NCI-H748 treated with DMSO at 0.1 percent for 48 hours (cell line): ENCODE measurements around the gene MATK.

Experiments
- DNase-seq: peaks from one replicate; lab custom pipeline; 2025; lab: John Stamatoyannopoulos, UW

MATK gene

DNA sequence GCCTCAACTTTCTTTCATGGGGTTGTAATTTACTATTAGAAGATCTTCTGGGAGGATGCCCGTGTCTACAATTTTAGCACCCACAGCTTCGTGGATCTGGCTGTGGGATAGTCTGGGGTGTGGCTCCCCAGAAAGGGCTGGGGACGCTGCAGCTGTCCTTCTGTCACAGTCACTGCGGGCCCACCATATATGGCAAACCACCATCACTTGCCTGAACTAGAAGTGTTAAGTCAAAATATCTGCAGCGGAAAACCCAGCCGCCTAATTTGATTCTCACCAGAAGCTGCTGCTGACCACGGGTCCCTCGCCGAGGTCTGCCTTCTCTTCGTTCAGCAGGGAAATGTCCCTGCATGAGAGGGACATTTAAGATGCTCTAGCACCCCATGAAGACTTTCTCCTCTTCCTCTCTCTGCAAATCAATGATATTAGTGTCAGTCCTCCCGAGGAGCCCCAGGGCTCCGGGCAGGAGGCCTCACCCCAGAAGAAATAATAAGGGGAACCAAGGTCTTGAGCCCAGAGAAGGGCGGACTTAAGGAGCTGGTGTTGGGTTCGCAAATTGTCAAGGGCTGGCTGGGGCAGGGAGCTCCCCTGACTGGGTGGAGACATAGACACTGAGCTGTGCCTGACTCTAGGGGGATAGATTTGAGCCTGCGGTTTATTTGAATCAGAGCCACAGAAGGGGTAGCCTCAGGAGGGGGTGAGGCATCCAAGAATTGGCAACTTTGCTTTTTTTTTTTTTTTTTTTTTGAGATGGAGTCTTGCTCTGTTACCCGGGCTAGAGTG is 3.0 kb upstream of the MATK start:
- no peak for DNase-seq

DNA sequence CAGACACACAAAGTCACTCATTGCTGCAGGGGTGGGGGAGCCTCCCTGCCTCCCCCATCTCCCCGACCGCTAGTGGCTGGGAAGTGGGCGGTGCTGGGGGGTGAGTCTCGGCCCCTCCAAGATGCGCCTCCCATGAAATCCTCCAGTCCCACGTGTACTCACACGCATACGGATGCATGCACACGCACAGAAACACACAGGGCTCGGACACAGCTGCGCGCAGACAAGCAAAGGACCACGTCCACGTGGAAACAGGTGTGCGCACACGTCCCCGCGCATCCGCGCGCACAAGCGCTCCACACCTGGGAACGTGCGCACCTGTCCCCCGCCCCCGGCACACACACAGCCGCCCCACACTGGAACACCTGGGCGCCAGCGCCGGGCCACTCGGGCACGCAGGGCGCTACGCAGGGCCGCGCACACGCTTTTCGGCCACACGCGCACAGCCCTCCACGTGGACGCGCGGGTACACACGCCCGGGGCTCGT is 687 bp downstream of the MATK start:
- DNase-seq = no peak

DNA sequence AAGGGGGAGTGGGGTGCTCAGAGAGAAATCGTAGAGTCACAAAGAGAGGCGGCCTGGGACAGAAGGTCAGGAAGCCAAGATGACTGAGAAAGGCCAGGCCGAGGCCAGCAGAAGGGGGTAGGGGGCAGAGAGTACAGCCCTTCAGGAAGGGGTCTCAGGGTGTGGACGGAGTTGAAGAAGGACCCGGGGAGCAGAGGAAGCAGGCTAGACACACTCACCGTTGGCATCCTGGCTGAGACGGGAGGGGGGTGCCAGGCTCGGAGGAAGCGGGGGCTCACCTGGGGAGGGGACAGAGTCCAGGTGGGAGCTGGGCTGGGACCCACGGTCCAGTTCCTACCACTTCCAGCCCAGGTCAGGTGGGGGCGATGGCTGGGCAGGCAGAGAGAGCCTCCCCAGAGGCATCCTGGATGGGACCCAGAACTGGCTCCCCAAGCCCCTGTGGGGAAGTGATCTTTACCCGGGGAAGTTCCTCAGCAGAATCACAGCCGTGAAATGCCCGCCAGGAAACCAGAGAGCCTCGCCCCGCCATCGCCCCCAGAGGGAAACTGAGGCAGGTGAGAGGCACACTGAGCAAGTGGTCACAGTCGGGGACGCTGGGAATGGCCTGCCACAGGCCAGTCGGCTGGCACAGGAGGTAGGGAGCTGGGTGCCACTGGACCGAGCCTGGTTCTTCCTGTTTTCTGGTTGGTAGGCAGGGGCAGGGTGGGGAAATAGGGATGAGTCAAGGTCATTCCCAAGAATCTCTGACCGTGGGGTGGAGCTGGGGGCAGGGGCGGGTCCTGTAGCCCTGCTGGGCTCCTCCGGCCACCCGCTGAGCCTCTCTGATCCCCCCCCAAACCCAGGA is 1.4 kb downstream of the MATK start:
- DNase-seq = no peak

DNA sequence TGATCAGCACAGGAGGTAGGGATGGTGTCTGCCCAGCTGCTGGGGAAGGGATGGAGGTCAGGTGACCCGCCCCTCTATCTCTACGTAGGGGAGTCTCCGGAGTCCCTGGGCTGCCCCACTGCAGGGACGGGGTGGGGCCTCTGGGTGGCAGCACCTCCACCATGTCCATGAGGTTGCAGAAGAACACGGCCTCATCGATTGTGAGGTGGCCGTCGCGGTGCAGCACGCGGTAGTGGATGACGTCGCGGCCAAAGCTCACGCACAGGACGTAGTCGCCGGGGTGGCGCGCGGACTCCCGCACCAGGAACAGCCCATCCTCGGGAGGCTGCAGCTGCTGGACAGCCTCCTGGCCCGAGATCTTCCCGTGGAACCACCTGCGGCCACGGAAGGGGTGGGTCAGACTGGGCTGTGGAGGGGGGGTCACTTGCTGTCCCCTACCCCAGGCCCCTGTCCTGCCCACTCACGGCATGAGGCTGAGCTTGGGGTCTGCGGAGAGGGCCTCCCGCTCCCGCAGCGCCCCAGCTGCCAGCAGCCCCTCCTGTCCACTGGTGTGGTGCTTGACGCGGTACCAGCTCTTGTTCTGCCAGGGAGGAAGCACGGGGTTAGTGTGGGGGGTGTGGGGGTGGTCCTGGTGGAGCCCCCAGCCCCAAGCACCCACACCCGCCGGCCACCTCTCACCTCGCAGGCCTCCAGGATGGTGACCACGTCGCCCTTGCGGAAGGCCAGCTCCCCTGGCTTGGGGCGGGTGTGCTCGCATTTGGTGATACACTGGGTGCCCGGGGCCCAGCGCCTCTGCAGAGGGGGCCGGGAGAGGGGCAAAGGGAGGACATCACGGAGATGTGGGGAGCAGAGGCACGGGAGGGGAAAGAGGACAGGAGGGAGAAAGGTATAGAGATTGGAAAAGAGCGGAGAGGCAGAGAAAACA is 2.3 kb downstream of the MATK start:
- DNase-seq = no peak

DNA sequence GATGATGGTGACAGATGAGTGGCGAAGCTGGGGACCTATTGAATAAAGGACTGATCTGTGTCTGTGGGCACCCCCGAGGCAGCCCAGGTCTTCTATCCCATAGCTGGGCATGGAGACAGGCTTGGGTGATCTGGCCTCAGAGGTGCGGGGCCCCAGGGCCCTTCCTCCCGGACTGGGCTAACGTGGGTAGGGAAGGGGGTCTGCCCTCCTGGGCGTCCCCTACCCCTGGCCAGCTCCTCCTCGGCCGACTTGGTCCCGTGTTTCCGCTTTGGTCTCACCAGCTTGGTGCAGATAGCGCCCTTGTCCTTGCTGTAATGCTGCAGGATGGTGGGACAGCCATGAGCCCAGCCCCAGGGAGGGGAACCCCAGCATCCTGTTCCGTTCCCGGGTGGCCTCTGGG is 3.3 kb downstream of the MATK start:
- DNase-seq = no peak

DNA sequence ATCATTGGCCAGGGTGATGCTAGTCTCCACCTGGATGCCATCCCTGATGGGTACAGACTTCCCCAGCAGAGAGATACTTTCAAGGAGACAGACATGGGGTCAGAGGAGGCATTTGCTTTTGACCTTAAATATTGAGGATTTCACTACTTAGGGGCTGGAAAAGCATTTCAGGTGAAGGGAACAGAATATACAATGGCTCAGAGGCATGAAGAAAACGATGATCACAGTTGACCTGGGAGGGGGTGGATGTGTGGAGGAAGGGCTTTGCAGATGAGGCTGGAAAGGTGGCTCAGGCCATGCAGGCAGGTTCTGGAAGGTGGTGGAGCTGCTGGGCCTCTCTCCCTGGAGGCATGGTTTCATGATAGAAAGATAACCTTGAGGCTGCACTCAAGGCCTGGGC is 3.9 kb downstream of the MATK start:
- DNase-seq = no peak

DNA sequence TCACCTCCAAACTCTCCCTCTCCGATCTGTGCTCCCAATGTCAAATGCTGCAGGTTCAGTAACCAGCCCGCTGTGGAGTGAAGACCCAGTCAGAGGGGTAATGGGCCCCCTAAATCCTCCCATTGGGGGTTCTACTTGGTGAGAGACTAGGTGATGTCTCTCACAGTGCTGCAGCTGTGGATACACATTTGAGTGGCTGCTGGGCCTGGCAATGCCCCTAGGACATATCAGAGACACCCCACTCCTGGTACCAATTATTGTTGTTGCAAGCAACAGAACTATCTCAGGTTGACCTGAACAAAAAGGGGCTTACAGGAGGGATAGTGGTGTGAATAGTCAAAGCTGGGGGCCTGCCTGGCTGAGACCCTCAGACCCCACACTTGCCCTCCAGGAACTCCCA is 4.6 kb downstream of the MATK start:
- DNase-seq = no peak

DNA sequence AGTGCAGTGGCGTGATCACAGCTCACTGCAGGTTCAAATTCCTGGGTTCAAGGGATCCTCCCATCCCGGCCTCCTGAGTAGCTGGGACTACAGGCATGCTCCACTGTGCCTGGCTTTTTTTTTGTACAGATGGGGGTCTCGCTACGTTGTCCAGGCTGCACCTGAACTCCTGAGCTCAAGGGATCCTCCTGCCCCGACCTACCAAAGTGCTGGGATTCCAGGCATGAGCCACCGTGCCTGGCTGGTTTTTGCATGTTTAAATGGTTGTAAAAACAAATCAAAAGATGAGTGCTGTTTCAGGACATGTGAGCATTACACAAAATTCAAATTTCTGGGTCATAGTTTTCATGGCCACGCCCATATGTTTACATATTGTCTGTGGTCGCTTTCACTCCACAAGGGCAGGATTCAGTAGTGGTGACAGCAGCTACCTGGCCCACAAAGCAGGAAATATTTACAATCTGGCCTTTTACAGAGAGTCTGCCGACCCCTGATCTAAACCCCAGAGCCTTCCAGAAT is 5.3 kb downstream of the MATK start:
- DNase-seq = no peak

DNA sequence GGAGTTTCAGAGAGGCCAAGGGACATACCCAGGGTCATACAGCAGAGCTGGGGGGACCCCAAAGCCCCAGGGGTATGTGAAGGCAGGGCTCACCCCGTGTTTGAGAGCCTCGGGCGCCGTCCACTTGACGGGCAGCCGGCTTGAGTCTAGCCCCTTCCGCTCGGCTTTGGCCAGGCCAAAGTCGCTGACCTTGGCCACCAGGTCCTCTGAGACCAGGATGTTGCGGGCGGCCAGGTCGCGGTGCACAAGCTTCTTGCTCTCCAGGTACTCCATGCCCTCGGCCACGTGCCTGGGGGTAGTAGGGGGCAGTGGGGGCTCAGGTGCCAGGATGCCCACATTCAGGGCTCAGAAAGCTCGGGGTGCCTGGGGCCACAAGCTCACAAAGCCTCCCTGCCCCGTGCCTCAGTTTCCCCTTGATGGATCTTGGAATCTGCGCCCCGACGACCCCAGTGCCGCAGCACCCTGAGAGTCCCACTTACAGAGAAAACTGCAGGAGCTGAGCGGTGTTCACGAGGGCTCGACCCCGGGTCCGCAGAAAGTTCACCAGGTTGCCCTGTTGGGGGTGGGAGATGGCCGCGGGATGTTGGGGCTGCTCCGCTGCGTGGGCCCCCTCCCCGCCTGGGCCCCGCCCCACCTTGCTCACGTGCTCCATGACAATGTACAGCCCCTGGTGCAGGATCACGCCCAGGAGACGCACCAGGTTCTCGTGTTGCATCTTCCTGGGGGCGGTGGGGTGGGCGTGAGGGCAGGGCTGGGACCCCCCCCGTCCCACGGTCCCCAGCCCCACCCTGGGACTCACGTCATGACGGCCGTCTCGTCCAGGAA is 7.1 kb downstream of the MATK start:
- no peak for DNase-seq

DNA sequence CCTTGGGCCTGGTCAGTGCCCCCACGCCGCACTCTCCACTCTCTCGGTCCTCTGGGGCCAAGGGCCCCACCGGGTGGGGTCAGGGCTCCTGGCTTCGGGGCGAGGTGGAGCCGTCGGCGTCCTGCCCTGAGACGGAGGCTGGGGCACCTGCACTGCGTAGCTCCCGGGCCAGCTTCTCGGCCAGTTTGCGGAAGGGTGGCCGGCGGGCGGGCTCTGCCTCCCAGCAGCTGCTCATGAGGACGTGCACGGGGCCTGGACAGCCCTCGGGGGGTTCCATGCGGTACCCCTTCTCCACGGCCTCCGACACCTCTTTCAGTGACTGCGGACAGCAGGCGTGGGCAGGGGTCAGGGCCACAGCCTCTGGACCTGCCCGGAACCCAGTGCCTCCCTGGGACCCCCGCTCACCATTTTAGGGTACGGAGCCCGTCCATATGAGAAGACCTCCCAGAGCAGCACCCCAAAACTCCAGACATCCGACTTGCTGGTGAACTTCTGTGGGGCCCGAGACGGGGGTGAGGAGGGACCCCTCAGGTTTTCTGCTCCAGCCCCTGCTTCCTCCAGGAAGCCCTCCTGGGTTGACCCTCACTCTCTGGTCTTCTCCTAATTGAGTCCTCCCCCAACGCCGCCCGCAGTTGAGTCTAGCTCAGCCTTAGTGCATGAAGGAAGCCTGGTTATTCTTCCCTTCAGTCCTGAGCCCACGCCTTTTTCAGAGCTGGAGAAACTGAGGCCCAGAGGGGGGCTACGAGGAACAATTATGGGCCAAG is 7.9 kb downstream of the MATK start:
- DNase-seq = no peak

DNA sequence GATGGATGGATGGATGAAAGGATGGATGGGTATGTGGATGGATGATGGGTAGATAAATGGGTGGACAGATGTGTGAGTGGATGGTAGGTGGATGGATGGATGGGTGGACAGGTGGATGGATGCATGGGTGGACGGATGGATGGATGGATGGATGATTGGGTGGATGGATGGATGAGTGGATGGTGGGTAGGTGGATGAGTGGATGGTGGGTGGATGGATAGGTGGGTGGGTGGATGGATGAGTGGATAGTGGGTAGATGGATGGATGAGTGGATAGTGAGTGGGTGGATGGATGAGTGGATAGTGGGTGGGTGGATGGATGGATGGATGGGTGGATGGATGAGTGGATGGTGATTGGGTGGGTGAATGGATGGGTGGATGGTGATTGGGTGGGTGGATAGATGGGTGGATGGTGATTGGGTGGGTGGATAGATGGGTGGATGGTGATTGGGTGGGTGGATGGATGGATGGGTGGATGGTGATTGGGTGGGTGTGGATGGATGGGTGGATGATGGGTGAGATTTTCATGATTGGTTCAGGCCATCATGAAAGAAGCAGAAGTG is 9.6 kb downstream of the MATK start:
- DNase-seq = no peak

DNA sequence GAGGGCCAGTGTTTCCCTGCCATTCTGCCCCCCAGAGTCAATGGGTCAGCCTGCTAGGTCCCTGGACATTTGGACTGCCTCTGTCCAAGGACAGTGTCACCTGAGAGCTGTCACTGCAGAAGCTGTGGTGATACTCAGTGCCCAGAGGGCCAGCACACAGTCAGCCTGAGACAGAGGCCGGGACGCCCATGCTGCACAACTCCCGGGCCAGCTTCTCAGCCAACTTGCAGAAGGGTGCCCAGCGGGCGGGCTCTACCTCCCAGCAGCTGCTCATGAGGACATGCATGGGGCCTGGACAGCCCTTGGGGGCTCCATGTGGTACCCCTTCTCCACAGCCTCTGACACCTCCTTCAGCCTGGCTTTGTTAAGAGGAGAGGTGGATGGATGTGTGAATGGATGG is 10.3 kb downstream of the MATK start:
- DNase-seq = no peak

DNA sequence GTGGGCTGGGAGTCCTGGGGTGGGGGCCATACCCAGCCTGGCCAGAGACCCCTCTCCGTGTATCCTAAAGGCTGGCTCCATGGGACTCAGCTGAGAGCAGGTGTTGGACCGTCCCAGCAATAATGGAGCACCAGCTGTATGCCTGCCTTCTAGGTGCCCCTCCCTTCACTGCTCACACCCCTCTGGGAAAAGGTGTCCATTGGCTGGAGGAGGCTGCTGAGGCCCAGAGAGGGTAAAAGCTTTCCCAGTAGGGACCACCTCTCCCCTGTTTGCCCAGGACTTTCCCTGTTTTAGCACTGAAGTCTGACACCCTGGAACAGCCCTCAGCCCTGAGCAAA is 10.8 kb downstream of the MATK start:
- DNase-seq = no peak

DNA sequence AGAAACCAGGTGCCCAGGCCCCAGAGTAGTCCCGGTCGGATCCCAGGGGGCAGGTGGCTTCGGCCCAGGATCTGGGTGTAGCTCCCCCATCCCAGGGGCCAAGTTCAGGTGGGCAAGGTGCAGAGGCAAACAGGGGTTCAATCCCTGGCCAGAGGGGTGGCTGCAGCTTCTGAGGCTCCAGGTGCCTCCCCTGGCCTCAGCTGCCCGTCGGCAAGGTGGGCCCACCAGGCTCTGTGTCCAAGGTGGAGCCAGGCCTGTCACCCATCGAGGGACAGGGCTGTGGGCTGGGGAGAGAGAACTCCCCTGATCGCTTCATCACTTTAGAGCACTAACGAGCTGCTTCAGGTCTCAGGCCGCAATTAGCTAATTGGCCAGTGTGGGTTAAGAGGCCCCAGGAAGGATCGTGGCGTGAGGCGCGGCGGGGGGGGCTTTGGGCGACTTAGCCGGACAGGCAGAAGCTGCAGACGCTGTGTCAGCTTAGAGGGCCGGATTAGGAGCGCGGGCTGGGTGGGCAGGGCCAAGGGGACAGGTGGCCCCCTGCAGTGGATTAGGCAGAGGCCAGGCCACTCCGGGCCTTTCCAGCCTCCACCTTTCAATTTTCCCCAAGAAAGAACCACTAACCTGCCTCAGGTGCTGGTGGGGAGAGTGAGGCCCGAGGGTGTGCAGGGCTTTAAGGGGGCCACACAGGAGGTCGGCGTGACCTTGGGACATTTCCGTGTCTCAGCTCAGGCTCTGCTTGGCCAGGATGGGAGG is 11.4 kb downstream of the MATK start:
- no peak for DNase-seq

DNA sequence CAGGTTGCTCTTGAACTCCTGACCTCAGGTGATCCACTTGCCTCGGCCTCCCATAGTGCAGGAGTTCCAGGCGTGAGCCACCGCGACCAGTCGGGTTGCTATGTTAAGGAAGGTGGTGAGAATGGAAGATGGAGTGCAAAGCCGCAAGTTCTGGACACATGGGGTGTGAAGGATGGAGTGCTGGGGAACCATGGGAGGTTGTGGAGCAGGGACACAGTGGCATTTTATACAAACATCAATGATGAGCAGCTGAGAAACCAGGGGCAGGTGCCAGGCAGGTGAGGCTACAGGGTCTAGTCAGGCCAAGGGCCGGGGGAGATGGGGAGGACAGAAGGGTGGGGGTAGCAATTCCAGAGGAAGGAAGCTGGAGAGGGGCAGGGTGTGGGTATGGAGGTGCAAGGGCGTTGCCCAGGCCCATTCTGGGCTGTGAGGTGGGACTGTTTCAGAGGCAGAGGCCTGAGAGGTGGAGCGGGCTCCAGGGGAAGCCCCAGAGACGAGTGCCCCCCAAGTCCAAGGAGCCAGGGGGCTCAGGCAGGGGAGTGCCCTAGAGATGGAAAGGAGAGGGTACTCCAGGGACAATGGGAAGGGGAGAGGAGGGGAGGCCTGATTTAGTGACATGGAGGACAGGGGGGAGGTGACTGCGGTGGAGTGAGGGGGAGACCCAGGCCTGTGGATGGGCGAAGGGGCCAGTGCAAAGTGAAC is 12.2 kb downstream of the MATK start:
- DNase-seq = no peak

DNA sequence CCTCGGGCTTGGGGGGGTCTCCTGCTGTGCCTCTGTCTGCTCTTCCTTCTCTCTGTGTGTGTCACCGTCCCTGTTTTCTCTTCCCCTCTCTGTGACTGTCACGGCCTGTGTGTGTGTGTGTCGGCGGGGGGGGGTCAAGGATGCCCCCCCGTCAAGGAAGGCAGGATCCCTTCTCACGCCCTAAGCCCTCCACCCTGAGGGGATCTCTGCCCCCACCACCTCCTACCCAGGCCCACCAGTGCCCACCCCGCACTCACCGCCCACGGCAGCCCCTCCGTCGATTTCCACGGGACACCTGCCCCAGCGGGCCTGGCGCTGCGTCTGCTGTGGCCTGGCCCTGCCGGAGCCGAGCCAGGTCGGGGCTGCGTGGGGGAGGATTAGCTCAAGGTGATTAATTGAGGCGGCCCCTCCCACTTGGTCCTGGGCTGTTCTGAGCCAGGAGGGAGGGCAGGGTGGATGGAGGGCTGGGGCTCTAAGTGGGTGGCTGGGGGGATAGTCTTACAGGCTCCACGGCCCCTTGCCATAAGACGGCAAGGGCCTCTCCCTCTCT is 14.2 kb downstream of the MATK start, which contains the start of gene RAX2:
RAX2 (minus strand) TSS at position 323 of the 550 bp plus-strand sequence. CDS start 486 bp downstream, outside the sequence.
- no peak for DNase-seq

DNA sequence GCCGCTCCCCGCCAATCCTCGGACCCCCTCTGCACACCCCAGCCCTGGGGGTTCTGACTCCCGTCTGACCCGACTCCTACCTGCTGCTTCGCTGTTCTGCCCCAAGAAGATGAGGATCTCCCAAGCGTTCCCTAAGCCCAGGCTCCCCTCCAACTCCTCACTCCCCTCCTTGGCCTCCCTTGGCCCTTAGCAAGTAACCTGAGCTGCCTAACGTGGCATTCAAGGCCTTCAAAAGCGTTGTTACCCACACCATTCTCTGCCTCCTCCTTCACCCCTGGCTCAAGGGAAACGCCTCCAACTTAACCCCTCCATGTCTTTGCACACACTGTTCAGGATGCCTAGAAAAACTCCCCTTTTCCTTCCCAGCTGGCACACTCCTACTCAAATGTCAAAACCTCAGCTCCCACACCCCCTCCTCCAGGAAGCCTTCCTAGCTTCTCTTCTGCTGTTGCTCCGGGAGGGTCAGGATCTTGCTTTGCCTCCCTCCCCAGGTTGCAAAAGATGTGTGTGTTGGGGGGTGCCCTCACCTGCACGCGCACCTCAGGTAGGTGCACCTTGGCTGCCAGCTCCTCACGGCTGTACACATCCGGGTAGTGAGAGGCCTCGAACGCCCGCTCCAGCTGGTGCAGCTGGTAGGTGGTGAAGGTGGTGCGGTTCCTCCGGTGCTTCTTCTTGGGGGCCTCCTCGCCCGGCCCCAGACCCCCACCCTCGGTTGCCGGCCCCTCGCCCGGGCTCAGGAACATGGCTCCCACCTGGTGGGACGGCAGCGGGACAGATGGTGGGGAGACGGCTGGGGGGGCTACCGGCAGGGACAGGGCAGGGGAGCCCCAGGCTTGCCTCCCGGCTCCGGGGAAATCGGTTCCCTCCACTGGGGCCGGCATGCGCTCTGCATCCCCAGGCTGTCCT is 14.9 kb downstream of the MATK start:
- no peak for DNase-seq
